IPS-18a (cell line): Measurements from ENCODE around the gene SLC12A6.

Experiments used
- H3K27ac ChIP-seq: one replicate; pipeline ENCODE4 v1.5.1; 2013; ENCODE audit warnings: low read length
- H3K27me3 ChIP-seq: one replicate; pipeline ENCODE4 v1.6.1; 2013; ENCODE audit warnings: mild to moderate bottlenecking, low read length; ENCODE audit not compliant: control insufficient read depth, insufficient read depth
- H3K36me3 ChIP-seq: one replicate; pipeline ENCODE4 v1.6.1; 2013; ENCODE audit warnings: low read depth, low read length; ENCODE audit not compliant: control insufficient read depth
- H3K4me1 ChIP-seq: one replicate; pipeline ENCODE4 v1.6.1; 2013; ENCODE audit warnings: low read depth, low read length; ENCODE audit not compliant: control insufficient read depth
- H3K4me3 ChIP-seq: one replicate; pipeline ENCODE4 v1.5.1; 2013; ENCODE audit warnings: low read length
- H3K9ac ChIP-seq: one replicate; pipeline ENCODE4 v1.6.1; 2013; ENCODE audit warnings: mild to moderate bottlenecking, low read length, moderate library complexity
- H3K9me3 ChIP-seq: one replicate; pipeline ENCODE4 v1.6.1; 2013; ENCODE audit warnings: low read depth, low read length; ENCODE audit not compliant: control insufficient read depth

The SLC12A6 gene

GRCh38 chr15:34280193-34280592 lies 57.4 kb downstream of the SLC12A6 start:
- H3K4me3 ChIP-seq = no peak overlapping the region
- H3K27ac ChIP-seq = no peak overlapping the region
- H3K36me3 ChIP-seq = no peaks in the 10 kb centered on the region
- no peak overlapping the region for H3K9ac ChIP-seq
- H3K27me3 ChIP-seq = no peaks in the 10 kb centered on the region
- no peaks in the 10 kb centered on the region for H3K9me3 ChIP-seq
- H3K4me1 ChIP-seq = no peaks in the 10 kb centered on the region

- no peak overlapping the region for H3K4me3 ChIP-seq
- no peaks in the 10 kb centered on the region for H3K9me3 ChIP-seq
- H3K9ac ChIP-seq = no peak overlapping the region
- H3K4me1 ChIP-seq = no peaks in the 10 kb centered on the region
- H3K36me3 ChIP-seq = no peaks in the 10 kb centered on the region
- no peaks in the 10 kb centered on the region for H3K27me3 ChIP-seq
- H3K27ac ChIP-seq = no peak overlapping the region
Measured at GRCh38 chr15:34279368-34279767, 58.2 kb downstream of the SLC12A6 start.

GRCh38 chr15:34275721-34276120 lies 61.9 kb downstream of the SLC12A6 start:
- Histone ChIP-seq H3K27ac (no peak overlapping the region), H3K27me3 (no peaks in the 10 kb centered on the region), H3K4me1 (no peaks in the 10 kb centered on the region), H3K9me3 (no peaks in the 10 kb centered on the region), H3K36me3 (no peaks in the 10 kb centered on the region), H3K9ac (no peak overlapping the region), H3K4me3 (no peak overlapping the region)

- Histone ChIP-seq H3K9me3 (no peaks in the 10 kb centered on the region), H3K9ac (no peak overlapping the region), H3K27me3 (no peaks in the 10 kb centered on the region), H3K36me3 (no peaks in the 10 kb centered on the region), H3K4me3 (no peak overlapping the region), H3K27ac (no peak overlapping the region), H3K4me1 (no peaks in the 10 kb centered on the region)
Measured at GRCh38 chr15:34275154-34275553, 62.4 kb downstream of the SLC12A6 start.

GRCh38 chr15:34271493-34271892 lies 66.1 kb downstream of the SLC12A6 start:
- Histone ChIP-seq H3K27ac (no peak overlapping the region), H3K36me3 (no peaks in the 10 kb centered on the region), H3K9ac (no peak overlapping the region), H3K9me3 (no peaks in the 10 kb centered on the region), H3K27me3 (no peaks in the 10 kb centered on the region), H3K4me3 (no peak overlapping the region), H3K4me1 (no peaks in the 10 kb centered on the region)

GRCh38 chr15:34266751-34267150 lies 70.8 kb downstream of the SLC12A6 start:
- no peak overlapping the region for H3K27ac ChIP-seq
- no peaks in the 10 kb centered on the region for H3K4me1 ChIP-seq
- H3K27me3 ChIP-seq = no peaks in the 10 kb centered on the region
- no peak overlapping the region for H3K4me3 ChIP-seq
- no peaks in the 10 kb centered on the region for H3K9me3 ChIP-seq
- no peak overlapping the region for H3K9ac ChIP-seq
- no peaks in the 10 kb centered on the region for H3K36me3 ChIP-seq

- Histone ChIP-seq H3K9me3 (no peaks in the 10 kb centered on the region), H3K4me3 (no peak overlapping the region), H3K9ac (no peak overlapping the region), H3K27ac (no peak overlapping the region), H3K36me3 (no peaks in the 10 kb centered on the region), H3K27me3 (no peaks in the 10 kb centered on the region), H3K4me1 (no peaks in the 10 kb centered on the region)
Measured at GRCh38 chr15:34264076-34264475, 73.5 kb downstream of the SLC12A6 start.

GRCh38 chr15:34262362-34262761 lies 75.2 kb downstream of the SLC12A6 start:
- no peaks in the 10 kb centered on the region for H3K27me3 ChIP-seq
- H3K27ac ChIP-seq = no peak overlapping the region
- H3K36me3 ChIP-seq = no peaks in the 10 kb centered on the region
- no peak overlapping the region for H3K4me3 ChIP-seq
- H3K4me1 ChIP-seq = no peaks in the 10 kb centered on the region
- H3K9ac ChIP-seq = no peak overlapping the region
- no peaks in the 10 kb centered on the region for H3K9me3 ChIP-seq

- Histone ChIP-seq H3K27me3 (no peaks in the 10 kb centered on the region), H3K4me3 (no peak overlapping the region), H3K4me1 (no peaks in the 10 kb centered on the region), H3K27ac (no peak overlapping the region), H3K9me3 (no peaks in the 10 kb centered on the region), H3K36me3 (no peaks in the 10 kb centered on the region), H3K9ac (no peak overlapping the region)
Measured at GRCh38 chr15:34259566-34259965, 78.0 kb downstream of the SLC12A6 start.

GRCh38 chr15:34258151-34258550 lies 79.4 kb downstream of the SLC12A6 start:
- Histone ChIP-seq H3K36me3 (no peaks in the 10 kb centered on the region), H3K9me3 (no peaks in the 10 kb centered on the region), H3K27me3 (no peaks in the 10 kb centered on the region), H3K27ac (no peak overlapping the region), H3K9ac (no peak overlapping the region), H3K4me1 (no peaks in the 10 kb centered on the region), H3K4me3 (no peak overlapping the region)

- Histone ChIP-seq H3K36me3 (no peaks in the 10 kb centered on the region), H3K4me1 (no peaks in the 10 kb centered on the region), H3K9me3 (no peaks in the 10 kb centered on the region), H3K4me3 (no peak overlapping the region), H3K27me3 (no peaks in the 10 kb centered on the region), H3K9ac (no peak overlapping the region), H3K27ac (no peak overlapping the region)
Measured at GRCh38 chr15:34252545-34252944, 85.0 kb downstream of the SLC12A6 start.

GRCh38 chr15:34248190-34248589 lies 89.4 kb downstream of the SLC12A6 start:
- H3K9me3 ChIP-seq = no peaks in the 10 kb centered on the region
- H3K27ac ChIP-seq = no peak overlapping the region
- no peak overlapping the region for H3K4me3 ChIP-seq
- no peaks in the 10 kb centered on the region for H3K36me3 ChIP-seq
- H3K9ac ChIP-seq = no peak overlapping the region
- no peaks in the 10 kb centered on the region for H3K4me1 ChIP-seq
- H3K27me3 ChIP-seq = no peaks in the 10 kb centered on the region
